K562 (cell line): ENCODE results near the gene INTS1. TPM values are rescaled to one million over a fixed set of nuclear protein-coding genes. Genes with fewer than 3 reads are reported as not detected.

Experiments
- ATAC-seq: fragments of 200-7000 bp; cut with Tn5 transposase; 3 replicates; pipeline ENCODE4 v1.9.1; 2020; ENCODE audit warnings: moderate library complexity
- BruUV-seq: library from RNA; stranded (reverse); fragments of 400-500 nt; replicated peaks from 2 replicates; lab custom pipeline; 2021; lab: Mats Ljungman, UMichigan
- CTCF ChIA-PET: fragments of 300-600 bp; formaldehyde crosslinking; extraction: SDS; loops from one replicate; lab custom pipeline; 2021; ENCODE audit warnings: low intra/inter-chr PET ratio; lab: Yijun Ruan, JAX
- POLR2A ChIA-PET: fragments of 300-600, 350-650 bp; sonication (Branson Sonifier 250); formaldehyde crosslinking; extraction: SDS; loops from one replicate; lab custom pipeline; 2021; ENCODE audit warnings: antibody characterized with exemption, inconsistent platforms; lab: Yijun Ruan, JAX
- DNase-seq, 4 experiments: peaks; one replicate each; pipeline versions ENCODE4 v3.0.0 to v3.0.0-alpha.2; 2011 to 2018; ENCODE audit warnings: low spot score in 3 of 4, mixed read lengths in 3 of 4; ENCODE audit errors: extremely low read depth in 1 of 4
- FAIRE-seq: peaks from 2 replicates; lab custom pipeline; 2011; peaks lifted over from hg19 to GRCh38; lab: Jason Lieb, UNC
- H2AFZ ChIP-seq: 2 replicates; pipeline ENCODE4 v1.6.0; 2011; ENCODE audit warnings: low read depth, low read length, control low read depth, inconsistent platforms
- H3K27ac ChIP-seq: fragments of 200-600 bp; 3 replicates; pipeline ENCODE4 v1.8.0; 2011; ENCODE audit warnings: low read depth, mild to moderate bottlenecking, control low read depth, inconsistent platforms, low read length, moderate library complexity, mixed read lengths; ENCODE audit errors: extremely low read depth
- H3K27me3 ChIP-seq, 2 experiments: fragments of 300-600 bp in 1 of 2; 2 replicates in 1 of 2; 3 replicates in 1 of 2; pipeline versions ENCODE4 v1.6.0 to v1.8.0; 2011; ENCODE audit warnings: inconsistent platforms in 2 of 2, low read length in 2 of 2, mild to moderate bottlenecking in 1 of 2, mixed read lengths in 1 of 2, moderate library complexity in 1 of 2; ENCODE audit not compliant: control insufficient read depth in 2 of 2, insufficient read depth in 2 of 2
- H3K36me3 ChIP-seq: fragments of 300-600 bp; 3 replicates; pipeline ENCODE4 v1.8.0; 2011; ENCODE audit warnings: mild to moderate bottlenecking, low read length, inconsistent platforms; ENCODE audit not compliant: control insufficient read depth, insufficient read depth
- H3K4me1 ChIP-seq, 2 experiments: fragments of 200-600 bp in 1 of 2; replicated peaks in 1 of 2; 2 replicates in 1 of 2; 3 replicates in 1 of 2; pipeline versions ENCODE4 v1.5.1 to v1.8.0; 2011; ENCODE audit warnings: inconsistent platforms in 2 of 2, low read length in 2 of 2, mild to moderate bottlenecking in 1 of 2, mixed read lengths in 1 of 2, moderate library complexity in 1 of 2; ENCODE audit not compliant: control insufficient read depth in 2 of 2, insufficient read depth in 2 of 2
- H3K4me2 ChIP-seq: 2 replicates; pipeline ENCODE4 v1.6.1; 2011; ENCODE audit warnings: low read length, control low read depth, inconsistent platforms, mixed read lengths; ENCODE audit not compliant: insufficient read depth
- H3K4me3 ChIP-seq: fragments of 200-600 bp; sonication (generic), shearing (Covaris generic); 2 replicates; pipeline ENCODE4 v1.5.1; 2016; ENCODE audit warnings: control low read depth, inconsistent platforms
- H3K79me2 ChIP-seq: fragments of 200-600 bp; 3 replicates; pipeline ENCODE4 v1.8.0; 2011; ENCODE audit warnings: low read length, inconsistent platforms; ENCODE audit not compliant: control insufficient read depth, insufficient read depth
- H3K9ac ChIP-seq, 2 experiments: 2 replicates each; pipeline versions ENCODE4 v1.6.0 to v1.6.1; 2011; ENCODE audit warnings: low read depth in 2 of 2, low read length in 2 of 2, control low read depth in 1 of 2, inconsistent platforms in 1 of 2, mild to moderate bottlenecking in 1 of 2, mixed read lengths in 1 of 2; ENCODE audit not compliant: insufficient read depth in 1 of 2
- H3K9me1 ChIP-seq: one replicate; pipeline ENCODE4 v1.6.0; 2011; ENCODE audit warnings: inconsistent platforms, mild to moderate bottlenecking, low read length, moderate library complexity; ENCODE audit not compliant: control insufficient read depth, insufficient read depth
- H3K9me3 ChIP-seq: replicated peaks from 2 replicates; pipeline ENCODE4 v1.5.1; 2011; ENCODE audit warnings: low read depth, low read length, inconsistent platforms; ENCODE audit not compliant: control insufficient read depth, insufficient read depth
- H4K20me1 ChIP-seq: replicated peaks from 2 replicates; pipeline ENCODE4 v1.6.1; 2011; ENCODE audit warnings: low read length, inconsistent platforms, mixed read lengths; ENCODE audit not compliant: control insufficient read depth, insufficient read depth
- CBFB ChIP-seq: sonication (generic); formaldehyde crosslinking; IDR thresholded peaks from 2 replicates; pipeline ENCODE4 v1.4.0; 2020; ENCODE audit warnings: mild to moderate bottlenecking, missing genetic modification reagents
- FOXJ3 ChIP-seq: sonication (generic); formaldehyde crosslinking; IDR thresholded peaks from 2 replicates; pipeline ENCODE4 v1.4.0; 2020; ENCODE audit warnings: mild to moderate bottlenecking, missing genetic modification reagents
- MAZ ChIP-seq, 2 experiments: fragments of 450-650 bp in 1 of 2; sonication (generic) in 1 of 2; formaldehyde crosslinking; IDR thresholded peaks in 1 of 2; conservative IDR thresholded peaks in 1 of 2; 2 replicates each; pipeline versions ENCODE4 v1.4.0 to v1.5.0; 2020; ENCODE audit warnings: mild to moderate bottlenecking in 1 of 2, missing genetic modification reagents in 1 of 2
- MEIS2 ChIP-seq: fragments of 450-650 bp; IDR thresholded peaks from 2 replicates; pipeline ENCODE4 v1.6.1; 2014; ENCODE audit warnings: mild to moderate bottlenecking; ENCODE audit not compliant: partially characterized antibody
- MTA2 ChIP-seq: fragments of 450-650 bp; IDR thresholded peaks from 2 replicates; pipeline ENCODE4 v1.6.1; 2016; ENCODE audit warnings: low read depth
- PATZ1 ChIP-seq: fragments of 250-450 bp; sonication (Bioruptor Pico); IDR thresholded peaks from 2 replicates; pipeline ENCODE4 v1.5.0; 2020; ENCODE audit warnings: mild to moderate bottlenecking, borderline replicate concordance
- PKNOX1 ChIP-seq: fragments of 450-650 bp; IDR thresholded peaks from 2 replicates; pipeline ENCODE4 v1.6.1; 2016
- POLR2G ChIP-seq: fragments of 200-400 bp; formaldehyde crosslinking; IDR thresholded peaks from 2 replicates; pipeline ENCODE4 v1.6.1; 2017; ENCODE audit warnings: low read depth, mild to moderate bottlenecking, antibody characterized with exemption, low read length, moderate library complexity
- RBFOX2 ChIP-seq: fragments of 200-400 bp; formaldehyde crosslinking; IDR thresholded peaks from 2 replicates; pipeline ENCODE4 v1.6.1; 2017; ENCODE audit warnings: low read depth, mild to moderate bottlenecking, low read length, moderate library complexity
- RCOR1 ChIP-seq, 2 experiments: IDR thresholded peaks; 2 replicates each; pipeline ENCODE4 v1.6.1; 2012; ENCODE audit warnings: low read depth in 2 of 2, low read length in 2 of 2, borderline replicate concordance in 1 of 2, improper control_type of control experiment in 1 of 2
- SRSF3 ChIP-seq: fragments of 200-400 bp; formaldehyde crosslinking; IDR thresholded peaks from 2 replicates; pipeline ENCODE4 v1.6.1; 2016; ENCODE audit warnings: mild to moderate bottlenecking, low read length, moderate library complexity; ENCODE audit not compliant: insufficient read depth
- TFAP4 ChIP-seq: sonication (generic); formaldehyde crosslinking; IDR thresholded peaks from 2 replicates; pipeline ENCODE4 v1.8.0; 2022; ENCODE audit warnings: missing genetic modification reagents, mild to moderate bottlenecking, moderate library complexity, borderline replicate concordance
- TSC22D4 ChIP-seq: fragments of 450-650 bp; IDR thresholded peaks from 2 replicates; pipeline ENCODE4 v1.6.1; 2016; ENCODE audit warnings: missing genetic modification characterization, missing biosample characterization, control low read depth
- ZNF175 ChIP-seq: fragments of 200-800 bp; sonication (Bioruptor generic); IDR thresholded peaks from 2 replicates; pipeline ENCODE4 v1.6.1; 2016; ENCODE audit warnings: low read depth, mild to moderate bottlenecking, missing genetic modification characterization, missing compliant biosample characterization
- ZNF384 ChIP-seq: IDR thresholded peaks from 2 replicates; pipeline ENCODE4 v1.6.1; 2012; ENCODE audit warnings: low read depth, low read length, improper control_type of control experiment
- WGBS: fragments of 100-300 bp; shearing (Covaris generic); methylation state at CpG from one replicate; pipeline ENCODE4 v1.1.6; 2016; ENCODE audit warnings: low coverage, mixed read lengths; ENCODE audit not compliant: insufficient coverage; ENCODE audit errors: missing lambda C conversion rate; 5-methylcytosine and 5-hydroxymethylcytosine counted together
- in situ Hi-C: fragments of 300-500 bp; cut with MboI; formaldehyde crosslinking; loops from 4 replicates; pipeline ENCODE4 v1.15.0; 2018; ENCODE audit warnings: inconsistent platforms, mixed read lengths
- intact Hi-C: fragments of 100-400 bp; cut with micrococcal nuclease; formaldehyde crosslinking; loops from 2 replicates; pipeline ENCODE4 v1.14.2; 2022
- polyA plus RNA-seq, 8 experiments: library from polyadenylated mRNA; depleted of rRNA in 4 of 8; stranded (reverse) in 5 of 8; unstranded in 3 of 8; fragments of >200 nt; fragmentation: Nextera tagmentation in 2 of 8; fragmentation: Illumina TruSeq in 1 of 8; extraction: Ambion mirVana in 2 of 8; extraction: Trizol in 1 of 8; gene quantifications; 2 replicates each; pipeline versions ENCODE4 v1.2.1 to v1.2.3, GENCODE V29; 2011 to 2014; ENCODE audit warnings: inconsistent platforms in 1 of 8, missing spikeins in 1 of 8
- total RNA-seq, 7 experiments: library from RNA; depleted of rRNA in 6 of 7; stranded (reverse); fragments of >200 nt in 6 of 7; fragmentation: Illumina TruSeq in 2 of 7; extraction: Trizol in 2 of 7; gene quantifications; 2 replicates each; pipeline versions ENCODE4 v1.2.1 to v1.2.3, GENCODE V29; 2011 to 2021; ENCODE audit warnings: low replicate concordance in 1 of 7

The INTS1 gene
- total and polyA plus RNA-seq, 9 of the 15 experiments (the other 6 are each of a cell fraction or from before 2014, with no cell fraction given), result 0.34 to 119 (median 18.5) TPM

- FAIRE-seq (peak; percentile 26), DNase-seq (no peak), ATAC-seq (no peak)
- Histone ChIP-seq H3K9ac (peak overlapping the region in 1 of 2 experiments; percentile 84; a peak in 2 of 4 replicates), H3K79me2 (peaks cover 73% of the 10 kb centered on the region), H3K27me3 (no peaks in the 10 kb centered on the region), H3K36me3 (peaks cover 27% of the 10 kb centered on the region; the same call in 2 of the 3 replicates), H3K4me1 (peaks cover 45 to 92% of the 10 kb centered on the region in 2 experiments), H4K20me1 (peaks cover 53% of the 10 kb centered on the region), H3K9me1 (peaks cover 14% of the 10 kb centered on the region), H3K27ac (peak overlapping the region; percentile 47; the same call in 1 of the 3 replicates), H3K9me3 (no peaks in the 10 kb centered on the region), H3K4me3 (no peak overlapping the region), H3K4me2 (no peak overlapping the region), H2AFZ (no peak overlapping the region)
- WGBS, result 67% methylated on average over 22 of the region's 30 CpGs
- no TSS peak for BruUV-seq
- POLR2A ChIA-PET, result interaction anchor here (1.1 to 1.3 kb wide), 3 partner anchors 9 to 28 kb away, joined by 3 to 6 read pairs (median 4); no protein-coding TSS in a partner anchor
- CTCF ChIA-PET, result no interaction called here
- intact Hi-C loops (no loop called here), in situ Hi-C loops (no loop called here)
- TF ChIP-seq CBFB (CRISPR knock-in tag) (peak; percentile 53; the same call in 1 of the 2 replicates), ZNF384 (peak; percentile 88), RCOR1 (IDR thresholded peaks at IDR 0.05; ENCODE audit: borderline replicate concordance in 1 of 2, low read depth in 2 of 2, low read length in 2 of 2) (peak in 1 of 2 experiments; percentile 46; a peak in 1 of 4 replicates), ZNF175 (CRISPR knock-in tag) (no peak), MTA2 (no peak), SRSF3 (no peak), TFAP4 (CRISPR knock-in tag) (peak; percentile 44; the same call in 1 of the 2 replicates), RBFOX2 (peak; percentile 31; the same call in 1 of the 2 replicates), FOXJ3 (CRISPR knock-in tag) (no peak), PATZ1 (CRISPR knock-in tag) (no peak), POLR2G (peak; percentile 3; the same call in 1 of the 2 replicates), TSC22D4 (tag) (no peak), PKNOX1 (peak; percentile 95), MEIS2 (peak; percentile 61), MAZ (CRISPR knock-in tag; conservative IDR thresholded peaks at IDR 0.05 in 1 of 2, IDR thresholded peaks at IDR 0.05 in 1 of 2) (no peak)
Measured at GRCh38 chr7:1534330-1535099, 30.3 kb upstream of the INTS1 start.
